GM12878 (cell line): ENCODE measurements around the gene ELOVL5. TPM values are rescaled to one million over a fixed set of nuclear protein-coding genes. Genes with fewer than 3 reads are reported as not detected.
"Not testable (repeated sequence)": the region's sequence is repeated elsewhere in the genome, so short reads cannot be mapped to it uniquely, and the experiment has no call there.

ENCODE experiments used
- ATAC-seq: fragments of 200-7000 bp; cut with Tn5 transposase; 3 replicates; pipeline ENCODE4 v1.9.1; 2020; ENCODE audit warnings: mild to moderate bottlenecking, moderate library complexity
- BruUV-seq: library from RNA; stranded (reverse); fragments of 400-500 nt; replicated peaks from 2 replicates; lab custom pipeline; 2021; lab: Mats Ljungman, UMichigan
- CTCF ChIA-PET: fragments of 300-600 bp; sonication (Branson Sonifier 250); formaldehyde crosslinking; extraction: SDS; loops from one replicate; lab custom pipeline; 2021; ENCODE audit warnings: inconsistent platforms; lab: Yijun Ruan, JAX
- POLR2A ChIA-PET: fragments of 350-600 bp; formaldehyde crosslinking; extraction: SDS; loops from one replicate; lab custom pipeline; 2021; ENCODE audit warnings: inconsistent platforms; lab: Charles Lee
- RAD21 ChIA-PET: fragments of 300-600 bp; sonication (Branson Sonifier 250); formaldehyde crosslinking; loops from one replicate; lab custom pipeline; 2023; ENCODE audit warnings: antibody characterized with exemption; ENCODE audit not compliant: unreplicated experiment; lab: Charles Lee
- SMC1A ChIA-PET: fragments of 300-600 bp; sonication (Branson Sonifier 250); formaldehyde crosslinking; loops from one replicate; lab custom pipeline; 2023; ENCODE audit not compliant: unreplicated experiment, uncharacterized antibody; lab: Charles Lee
- DNase-seq: peaks from one replicate; pipeline ENCODE4 v3.0.0-alpha.2; 2011; ENCODE audit warnings: low read depth, low spot score
- FAIRE-seq: peaks from 3 replicates; lab custom pipeline; 2011; peaks lifted over from hg19 to GRCh38; lab: Jason Lieb, UNC
- H2AFZ ChIP-seq: 2 replicates; pipeline ENCODE4 v1.6.0; 2011; ENCODE audit warnings: low read depth, low read length, control low read depth; ENCODE audit not compliant: control insufficient read depth
- H3K27ac ChIP-seq: 2 replicates; pipeline ENCODE4 v1.5.1; 2011; ENCODE audit warnings: control low read depth; ENCODE audit not compliant: control insufficient read depth, insufficient read depth
- H3K27me3 ChIP-seq, 2 experiments: replicated peaks in 1 of 2; 2 replicates each; pipeline versions ENCODE4 v1.6.0 to v1.6.1; 2011; ENCODE audit warnings: low read length in 1 of 2; ENCODE audit not compliant: control insufficient read depth in 2 of 2, insufficient read depth in 2 of 2
- H3K36me3 ChIP-seq, 2 experiments: 2 replicates each; pipeline ENCODE4 v1.5.1; 2011; ENCODE audit warnings: low read length in 1 of 2; ENCODE audit not compliant: control insufficient read depth in 2 of 2, insufficient read depth in 2 of 2
- H3K4me1 ChIP-seq: 2 replicates; pipeline ENCODE4 v1.6.1; 2011; ENCODE audit warnings: mild to moderate bottlenecking, low read length, moderate library complexity, mixed read lengths; ENCODE audit not compliant: control insufficient read depth, insufficient read depth
- H3K4me2 ChIP-seq: 2 replicates; pipeline ENCODE4 v1.6.0; 2011; ENCODE audit warnings: control low read depth; ENCODE audit not compliant: control insufficient read depth, insufficient read depth
- H3K4me3 ChIP-seq: fragments of 200-600 bp; sonication (generic); 2 replicates; pipeline ENCODE4 v1.5.1; 2016
- H3K79me2 ChIP-seq: 2 replicates; pipeline ENCODE4 v1.6.0; 2011; ENCODE audit warnings: low read length; ENCODE audit not compliant: control insufficient read depth, insufficient read depth
- H3K9ac ChIP-seq: 2 replicates; pipeline ENCODE4 v1.8.0; 2011; ENCODE audit warnings: low read length, control low read depth, mixed read lengths; ENCODE audit not compliant: control insufficient read depth, insufficient read depth
- H3K9me3 ChIP-seq: replicated peaks from 3 replicates; pipeline ENCODE4 v1.5.1; 2011; ENCODE audit warnings: mild to moderate bottlenecking, low read length; ENCODE audit not compliant: control insufficient read depth, insufficient read depth
- H4K20me1 ChIP-seq: 2 replicates; pipeline ENCODE4 v1.6.0; 2011; ENCODE audit not compliant: control insufficient read depth, insufficient read depth
- WGBS: methylation state at CpG from one replicate; pipeline ENCODE4 v1.1.6; 2016; ENCODE audit warnings: low lambda C conversion rate; ENCODE audit not compliant: insufficient replicate concordance, insufficient coverage; ENCODE audit errors: missing lambda C conversion rate; 5-methylcytosine and 5-hydroxymethylcytosine counted together
- in situ Hi-C: fragments of 300-500 bp; cut with MboI; formaldehyde crosslinking; loops from 9 replicates; pipeline ENCODE4 v1.14.3; 2018; ENCODE audit warnings: mixed read lengths
- intact Hi-C: fragments of 100-400 bp; cut with micrococcal nuclease; formaldehyde crosslinking; loops from one replicate; pipeline ENCODE4 v1.14.2; 2022; ENCODE audit not compliant: unreplicated experiment
- polyA plus RNA-seq, 11 experiments: library from polyadenylated mRNA; depleted of rRNA in 4 of 11; unstranded in 6 of 11; stranded (reverse) in 5 of 11; fragments of >200 nt; fragmentation: Nextera tagmentation in 4 of 11; fragmentation: Illumina TruSeq in 1 of 11; extraction: Ambion mirVana in 4 of 11; extraction: Trizol in 1 of 11; gene quantifications; 1 replicate in 1 of 11; 2 replicates in 10 of 11; pipeline versions ENCODE4 v1.2.1 to v1.2.3, GENCODE V29; 2011 to 2016; ENCODE audit warnings: inconsistent platforms in 2 of 11, missing spikeins in 2 of 11, low read depth in 1 of 11
- total RNA-seq, 4 experiments: library from RNA; depleted of rRNA in 3 of 4; stranded (reverse); fragments of >200 nt in 3 of 4; fragmentation: Illumina TruSeq in 1 of 4; extraction: Trizol in 1 of 4; gene quantifications; 2 replicates each; pipeline versions ENCODE4 v1.2.1 to v1.2.3, GENCODE V29; 2013 to 2021

ELOVL5 gene
- total and polyA plus RNA-seq, 10 of the 15 experiments (the other 5 are each of a cell fraction or from before 2014, with no cell fraction given): 156 to 241 (median 196) TPM

DNA sequence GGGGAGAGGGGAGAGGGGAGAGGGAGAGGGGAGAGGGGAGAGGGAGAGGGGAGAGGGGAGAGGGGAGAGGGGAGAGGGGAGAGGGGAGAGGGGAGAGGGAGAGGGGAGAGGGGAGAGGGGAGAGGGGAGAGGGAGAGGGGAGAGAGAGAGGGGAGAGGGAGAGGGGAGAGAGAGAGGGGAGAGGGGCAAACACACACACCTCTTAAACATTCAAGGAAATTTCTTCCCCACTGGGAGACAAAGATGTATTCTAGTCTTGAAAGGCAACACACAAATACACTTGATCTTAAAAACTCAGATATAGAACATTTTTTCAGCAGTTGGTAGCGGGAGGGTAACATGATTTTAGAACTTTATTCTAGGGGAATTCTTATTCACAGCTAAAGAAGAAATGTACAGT, 42.5 kb downstream of the ELOVL5 start:
- H4K20me1 ChIP-seq, H3K4me3 ChIP-seq, BruUV-seq, H3K9ac ChIP-seq, H3K27me3 ChIP-seq, DNase-seq, FAIRE-seq, in situ Hi-C loops, H3K36me3 ChIP-seq, ATAC-seq, H2AFZ ChIP-seq, H3K9me3 ChIP-seq: not testable (repeated sequence)
- ChIA-PET RAD21 (interaction anchor here (0.8 to 1.4 kb wide), 2 partner anchors 21 to 121 kb away, joined by 3 to 4 read pairs; no protein-coding TSS in a partner anchor), POLR2A (interaction anchor here (0.6 to 0.8 kb wide), 2 partner anchors 33 to 119 kb away, joined by 3 read pairs; no protein-coding TSS in a partner anchor), SMC1A (interaction anchor here (1.0 to 9.2 kb wide), 9 partner anchors 15 to 134 kb away, joined by 3 to 135 read pairs (median 6); partner anchors contain the start of gene ELOVL5), CTCF (interaction anchor here (0.6 to 1.7 kb wide), 4 partner anchors 21 to 105 kb away, joined by 3 to 4 read pairs (median 4); no protein-coding TSS in a partner anchor)
- WGBS: 93% methylated on average over 1 of the region's 1 CpG
- peaks cover 57% of the 10 kb centered on the region for H3K79me2 ChIP-seq
- H3K4me2 ChIP-seq: peak overlapping the region; percentile 11; the same call in 1 of the 2 replicates
- intact Hi-C loops: loop anchor here (5.0 kb wide), 1 partner anchor 131 kb away; no protein-coding TSS in a partner anchor
- peaks cover 40% of the 10 kb centered on the region for H3K4me1 ChIP-seq
- H3K27ac ChIP-seq: peak overlapping the region; percentile 17; the same call in 1 of the 2 replicates

DNA sequence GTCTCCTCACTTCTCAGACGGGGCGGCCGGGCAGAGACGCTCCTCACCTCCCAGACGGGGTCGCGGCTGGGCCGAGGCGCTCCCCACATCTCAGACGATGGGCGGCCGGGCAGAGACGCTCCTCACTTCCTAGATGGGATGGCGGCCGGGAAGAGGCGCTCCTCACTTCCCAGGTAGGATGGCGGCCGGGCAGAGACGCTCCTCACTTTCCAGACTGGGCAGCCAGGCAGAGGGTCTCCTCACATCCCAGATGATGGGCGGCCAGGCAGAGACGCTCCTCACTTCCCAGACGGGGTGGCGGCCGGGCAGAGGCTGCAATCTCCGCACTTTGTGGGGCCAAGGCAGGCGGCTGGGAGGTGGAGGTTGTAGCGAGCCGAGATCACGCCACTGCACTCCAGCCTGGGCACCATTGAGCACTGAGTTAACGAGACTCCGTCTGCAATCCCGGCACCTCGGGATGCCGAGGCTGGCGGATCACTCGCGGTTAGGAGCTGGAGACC, 43.2 kb downstream of the ELOVL5 start:
- intact Hi-C loops: loop anchor here (5.0 kb wide), 1 partner anchor 132 kb away; no protein-coding TSS in a partner anchor
- H3K36me3 ChIP-seq, DNase-seq, FAIRE-seq, H3K9me3 ChIP-seq, CTCF ChIA-PET, in situ Hi-C loops, BruUV-seq, ATAC-seq, H2AFZ ChIP-seq, H3K4me2 ChIP-seq, H3K27ac ChIP-seq, H3K27me3 ChIP-seq, H3K4me3 ChIP-seq, H4K20me1 ChIP-seq, H3K9ac ChIP-seq, SMC1A ChIA-PET: not testable (repeated sequence)
- H3K4me1 ChIP-seq: peaks cover 33% of the 10 kb centered on the region
- over 99% methylated on average over 28 of the region's 37 CpGs for WGBS
- peaks cover 54% of the 10 kb centered on the region for H3K79me2 ChIP-seq
- POLR2A ChIA-PET: interaction anchor here (0.6 kb wide), 1 partner anchor 32 kb away, joined by 3 read pairs; no protein-coding TSS in a partner anchor
- RAD21 ChIA-PET: interaction anchor here (1.4 kb wide), 1 partner anchor 20 kb away, joined by 3 read pairs; no protein-coding TSS in a partner anchor

DNA sequence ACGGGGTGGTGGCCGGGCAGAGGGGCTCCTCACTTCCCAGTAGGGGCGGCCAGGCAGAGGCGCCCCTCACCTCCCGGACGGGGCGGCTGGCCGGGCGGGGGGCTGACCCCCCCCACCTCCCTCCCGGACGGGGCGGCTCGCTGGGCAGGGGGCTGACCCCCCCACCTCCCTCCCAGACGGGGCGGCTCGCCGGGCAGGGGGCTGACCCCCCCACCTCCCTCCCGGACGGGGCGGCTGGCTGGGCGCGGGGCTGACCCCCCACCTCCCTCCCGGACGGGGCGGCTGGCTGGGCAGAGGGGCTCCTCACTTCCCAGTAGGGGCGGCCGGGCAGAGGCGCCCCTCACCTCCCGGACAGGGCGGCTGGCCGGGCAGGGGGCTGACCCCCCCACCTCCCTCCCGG, 43.8 kb downstream of the ELOVL5 start:
- Histone ChIP-seq H3K4me1 (peaks cover 27% of the 10 kb centered on the region), H3K79me2 (peaks cover 50% of the 10 kb centered on the region)
- H3K4me2 ChIP-seq, BruUV-seq, DNase-seq, H4K20me1 ChIP-seq, H3K9ac ChIP-seq, ATAC-seq, H2AFZ ChIP-seq, RAD21 ChIA-PET, H3K9me3 ChIP-seq, H3K36me3 ChIP-seq, POLR2A ChIA-PET, in situ Hi-C loops, CTCF ChIA-PET, H3K4me3 ChIP-seq, SMC1A ChIA-PET, FAIRE-seq, H3K27ac ChIP-seq, H3K27me3 ChIP-seq: not testable (repeated sequence)
- whole genome bisulfite sequencing: no CpG with 5 or more reads among the region's 32 CpGs
- intact Hi-C loops: loop anchor here (5.0 kb wide), 1 partner anchor 132 kb away; no protein-coding TSS in a partner anchor
